Right ventricle myocardium superior (tissue), 1 donor: ENCODE data around the gene NONO. TPM values are rescaled to one million over a fixed set of nuclear protein-coding genes. Genes with fewer than 3 reads are reported as not detected.
"Not testable (repeated sequence)": the region's sequence is repeated elsewhere in the genome, so short reads cannot be mapped to it uniquely, and the experiment has no call there.

Experiments
- ATAC-seq: fragments of 200-7000 bp; cut with Tn5 transposase; one replicate; pipeline ENCODE4 v1.9.1; 2020; ENCODE audit warnings: mild to moderate bottlenecking; ENCODE audit not compliant: poor library complexity
- DNase-seq: peaks from one replicate; pipeline ENCODE4 v3.0.0-alpha.2; 2020
- intact Hi-C: fragments of 100-400 bp; cut with DNase I; formaldehyde crosslinking; loops from one replicate; pipeline ENCODE4 v1.11.2; 2022
- total RNA-seq: library from RNA; stranded (reverse); fragmentation: NEBNext Ultra II Directional; extraction: Animal tissue kit (Norgen Biotek cat#: 25700); gene quantifications from one replicate; pipeline ENCODE4 v1.2.1, GENCODE V29; 2021
- donor health status: DM: no; HTN: yes; CAD: no; lungs with severe emphysema.

The NONO gene
- total RNA-seq, 1 donor from 2014 or later: 89.9 TPM

GRCh38 chrX:71281300-71281699, 2.1 kb upstream of the NONO start:
- intact Hi-C loops, ATAC-seq, DNase-seq: not testable (repeated sequence)

- no peak for DNase-seq
- peak; percentile 84 for ATAC-seq
Observed at GRCh38 chrX:71282514-71283402, 677 bp upstream of the NONO start.

GRCh38 chrX:71285929-71286328, 2.5 kb downstream of the NONO start:
- intact Hi-C loops: no loop called here
- no peak for DNase-seq
- ATAC-seq: no peak

More at GRCh38 chrX:71282514-71283402, 677 bp upstream of the NONO start:
- intact Hi-C loops: no loop called here

GRCh38 chrX:71291381-71291780, 7.9 kb downstream of the NONO start:
- no peak for DNase-seq
- no peak for ATAC-seq
- intact Hi-C loops: no loop called here

GRCh38 chrX:71292669-71293365, 9.4 kb downstream of the NONO start:
- intact Hi-C loops: no loop called here
- ATAC-seq: no peak
- no peak for DNase-seq

GRCh38 chrX:71296806-71297205, 13.4 kb downstream of the NONO start:
- intact Hi-C loops: no loop called here
- no peak for ATAC-seq
- no peak for DNase-seq

- no peak for ATAC-seq
- no peak for DNase-seq
- intact Hi-C loops: no loop called here
Observed at GRCh38 chrX:71298119-71298518, 14.7 kb downstream of the NONO start.

GRCh38 chrX:71300064-71300463, 16.6 kb downstream of the NONO start:
- ATAC-seq, intact Hi-C loops, DNase-seq: not testable (repeated sequence)

GRCh38 chrX:71300495-71300894, 17.1 kb downstream of the NONO start:
- ATAC-seq, DNase-seq, intact Hi-C loops: not testable (repeated sequence)

- peak; percentile 89 for ATAC-seq
- intact Hi-C loops: no loop called here
Observed at GRCh38 chrX:71301195-71301924, 17.9 kb downstream of the NONO start, which contains the start of gene ITGB1BP2. ITGB1BP2 (plus strand) TSS chrX:71301750; CDS start chrX:71301807, 57 bp downstream.

GRCh38 chrX:71302461-71303213, 19.2 kb downstream of the NONO start:
- peak; percentile 14 for ATAC-seq
- DNase-seq: no peak
- intact Hi-C loops: no loop called here

More at GRCh38 chrX:71301195-71301924, 17.9 kb downstream of the NONO start, which contains the start of gene ITGB1BP2:
- DNase-seq: no peak

GRCh38 chrX:71304561-71304960, 21.1 kb downstream of the NONO start:
- no peak for ATAC-seq
- intact Hi-C loops: no loop called here

GRCh38 chrX:71315917-71316316, 32.5 kb downstream of the NONO start:
- ATAC-seq (no peak), DNase-seq (no peak)
- intact Hi-C loops: no loop called here

More at GRCh38 chrX:71304561-71304960, 21.1 kb downstream of the NONO start:
- no peak for DNase-seq

GRCh38 chrX:71316959-71317358, 33.5 kb downstream of the NONO start:
- DNase-seq, intact Hi-C loops: not testable (repeated sequence)
- ATAC-seq: peak; percentile 68

- ATAC-seq (no peak), DNase-seq (no peak)
- intact Hi-C loops: no loop called here
Observed at GRCh38 chrX:71320126-71320525, 36.7 kb downstream of the NONO start.

- DNase-seq: no peak
- intact Hi-C loops: no loop called here
- ATAC-seq: peak; percentile 56
Observed at GRCh38 chrX:71321731-71322130, 38.3 kb downstream of the NONO start.

GRCh38 chrX:71324452-71324851, 41.0 kb downstream of the NONO start:
- DNase-seq, intact Hi-C loops, ATAC-seq: not testable (repeated sequence)

- intact Hi-C loops: no loop called here
- DNase-seq (no peak), ATAC-seq (no peak)
Observed at GRCh38 chrX:71326394-71326793, 43.0 kb downstream of the NONO start.
